WERI-Rb-1 (cell line): ENCODE data around the gene NCS1.

ENCODE experiments used
- DNase-seq: peaks from one replicate; pipeline ENCODE4 v3.0.0-alpha.2; 2020
- H3K27ac ChIP-seq: fragments of 250-450 bp; sonication (Bioruptor Pico); 2 replicates; pipeline ENCODE4 v1.5.1; 2020; ENCODE audit warnings: mild to moderate bottlenecking, moderate library complexity
- H3K27me3 ChIP-seq: fragments of 250-450 bp; sonication (Bioruptor Pico); 2 replicates; pipeline ENCODE4 v1.5.1; 2021; ENCODE audit warnings: mild to moderate bottlenecking, low read depth, moderate library complexity; ENCODE audit not compliant: insufficient read depth, severe bottlenecking
- H3K36me3 ChIP-seq: fragments of 250-450 bp; sonication (Bioruptor Pico); 2 replicates; pipeline ENCODE4 v1.5.1; 2020; ENCODE audit warnings: mild to moderate bottlenecking, moderate library complexity
- H3K4me3 ChIP-seq: 2 replicates; pipeline ENCODE4 v1.5.1; 2011; ENCODE audit warnings: low read depth, mild to moderate bottlenecking, control low read depth, low read length
- H3K9me3 ChIP-seq: fragments of 250-450 bp; sonication (Bioruptor Pico); 2 replicates; pipeline ENCODE4 v1.5.1; 2021; ENCODE audit warnings: mild to moderate bottlenecking, moderate library complexity; ENCODE audit not compliant: severe bottlenecking
- CTCF ChIP-seq: IDR thresholded peaks from 2 replicates; pipeline ENCODE4 v1.5.1; 2011; ENCODE audit warnings: low read depth, mild to moderate bottlenecking, control low read depth, inconsistent platforms, low read length

The NCS1 gene

GRCh38 chr9:130234340-130235260 is 62.4 kb downstream of the NCS1 start:
- Histone ChIP-seq H3K9me3 (no peaks in the 10 kb centered on the region), H3K36me3 (peaks cover 78% of the 10 kb centered on the region), H3K4me3 (no peak overlapping the region), H3K27me3 (no peaks in the 10 kb centered on the region), H3K27ac (peak overlapping the region; percentile 19; the same call in 1 of the 2 replicates)
- no peak for TF ChIP-seq CTCF
- DNase-seq = no peak

DNA sequence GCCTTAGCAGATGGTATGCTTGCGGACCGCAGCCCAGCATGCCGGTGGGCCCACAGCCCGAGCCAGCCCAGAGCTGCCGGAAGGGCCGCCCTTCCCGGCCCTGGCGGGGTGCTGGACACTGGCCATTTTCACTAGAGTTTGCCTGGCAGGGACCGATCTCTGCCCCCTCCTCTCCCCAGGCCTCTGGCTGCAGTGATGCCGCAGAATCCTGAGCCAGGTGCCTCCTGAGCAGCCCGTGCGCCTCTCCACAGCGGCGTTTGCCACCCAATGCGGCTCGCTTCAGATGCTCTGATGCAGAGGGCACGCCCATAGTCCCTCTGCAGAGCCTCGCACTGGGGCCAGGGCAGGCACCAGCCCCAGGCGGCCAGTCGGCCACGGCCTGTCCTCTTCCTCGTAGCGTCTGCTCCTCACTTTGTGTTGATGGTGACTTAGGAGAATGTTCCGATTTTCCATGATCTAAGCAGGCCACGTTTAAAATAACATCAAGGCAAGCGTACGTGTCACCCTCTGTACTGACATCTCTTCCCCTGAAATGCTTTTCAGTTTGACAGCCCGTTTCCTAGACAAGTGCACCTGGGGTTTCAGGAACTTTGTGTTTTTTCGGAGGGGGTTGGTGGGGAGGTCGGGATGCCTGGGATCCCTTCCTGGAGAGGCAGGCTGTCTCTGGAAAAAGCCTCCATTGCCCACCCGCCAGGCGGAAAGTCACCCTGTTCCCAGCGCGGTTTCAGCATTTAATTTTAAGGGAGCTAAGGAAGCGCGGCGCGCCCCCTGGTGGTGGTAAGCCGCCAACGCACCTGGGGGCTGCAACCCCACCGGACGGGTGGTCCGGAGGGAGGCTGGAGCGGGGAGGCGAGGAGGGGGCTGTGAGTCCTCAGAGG is 63.6 kb downstream of the NCS1 start:
- no peak overlapping the region for H3K4me3 ChIP-seq
- peak; percentile 81 for DNase-seq

DNA sequence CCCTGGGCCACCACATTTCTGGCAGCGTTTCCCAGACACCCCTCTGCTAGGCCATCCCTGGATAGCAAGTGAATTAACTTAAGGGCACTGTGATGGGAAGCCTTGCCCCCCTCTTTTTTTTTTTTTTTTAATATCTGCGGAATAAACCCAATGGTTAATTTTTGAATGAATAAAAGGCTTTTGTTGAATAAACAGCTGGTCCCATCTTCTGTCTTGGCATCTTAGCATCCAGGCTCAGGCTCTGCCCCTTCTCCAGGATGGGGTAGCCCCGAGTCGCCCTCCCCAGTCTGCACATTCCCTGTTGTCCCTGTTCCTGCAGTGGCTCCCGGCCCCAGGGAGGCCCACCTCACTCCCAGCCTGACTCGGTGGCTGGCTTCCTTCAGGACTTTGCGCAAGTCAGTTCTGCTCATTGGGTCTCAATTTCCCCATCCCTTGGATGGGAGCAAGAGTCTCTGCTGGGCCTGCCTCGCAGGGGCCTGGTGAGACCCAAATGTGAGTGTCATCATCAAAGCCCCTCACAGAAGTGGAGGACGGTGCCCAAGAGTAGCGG is 64.3 kb downstream of the NCS1 start:
- Histone ChIP-seq H3K9me3 (no peaks in the 10 kb centered on the region), H3K36me3 (peaks cover 62% of the 10 kb centered on the region), H3K27me3 (no peaks in the 10 kb centered on the region), H3K4me3 (no peak overlapping the region), H3K27ac (peak overlapping the region; percentile 25; the same call in 1 of the 2 replicates)
- no peak for TF ChIP-seq CTCF
- DNase-seq = no peak

More for the DNA sequence above, 63.6 kb downstream of the NCS1 start:
- Histone ChIP-seq H3K27me3 (no peaks in the 10 kb centered on the region), H3K36me3 (peaks cover 69% of the 10 kb centered on the region), H3K27ac (peak overlapping the region; percentile 25), H3K9me3 (no peaks in the 10 kb centered on the region)
- peak; percentile 95 for TF ChIP-seq CTCF

GRCh38 chr9:130237076-130237475 is 64.9 kb downstream of the NCS1 start:
- no peak overlapping the region for H3K4me3 ChIP-seq
- no peaks in the 10 kb centered on the region for H3K9me3 ChIP-seq
- no peak overlapping the region for H3K27ac ChIP-seq
- TF ChIP-seq CTCF = no peak
- no peaks in the 10 kb centered on the region for H3K27me3 ChIP-seq
- DNase-seq = no peak
- H3K36me3 ChIP-seq = peaks cover 56% of the 10 kb centered on the region

DNA sequence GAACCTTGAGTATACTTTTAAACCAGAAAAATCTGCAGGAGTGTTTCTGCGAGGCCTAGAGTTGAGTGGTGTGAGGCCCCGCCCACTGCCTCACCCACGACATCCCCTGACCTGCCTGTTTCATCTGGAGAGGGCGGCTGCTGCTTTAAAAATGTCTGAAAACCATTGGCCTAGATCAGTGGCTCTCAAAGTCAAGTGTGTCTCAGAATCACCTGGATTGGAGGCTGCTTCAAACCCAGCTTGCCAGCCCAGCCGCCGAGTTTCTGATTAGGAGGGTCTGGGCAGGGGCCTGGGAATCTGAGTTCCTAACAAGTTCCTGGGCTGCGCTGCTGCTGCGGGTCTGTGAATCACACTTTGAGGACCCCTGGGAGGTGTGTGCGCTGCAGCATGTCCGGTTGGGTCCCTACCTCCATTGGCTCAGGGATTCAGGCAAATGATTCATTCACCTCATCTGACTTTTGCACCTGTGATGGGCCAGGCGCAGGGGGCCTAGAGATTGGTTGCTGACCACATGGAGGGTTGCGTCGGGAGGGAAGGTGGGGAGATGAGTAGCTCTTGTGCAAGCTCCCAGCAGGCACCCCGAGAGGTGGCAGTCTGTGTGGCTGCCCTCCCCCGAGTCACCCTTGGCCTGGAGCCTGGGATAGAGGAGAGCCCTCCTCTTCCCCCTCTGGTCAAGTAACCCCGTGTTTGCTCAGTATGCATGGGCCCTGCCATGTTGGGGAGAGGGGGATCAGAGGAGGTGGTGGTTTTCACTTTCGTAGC is 65.7 kb downstream of the NCS1 start:
- H3K27ac ChIP-seq = no peak overlapping the region
- no peaks in the 10 kb centered on the region for H3K27me3 ChIP-seq
- H3K4me3 ChIP-seq = no peak overlapping the region
- peaks cover 48% of the 10 kb centered on the region for H3K36me3 ChIP-seq
- no peak for DNase-seq
- no peaks in the 10 kb centered on the region for H3K9me3 ChIP-seq
- TF ChIP-seq CTCF = no peak
